HepG2 (cell line): ENCODE measurements around the gene AJM1. TPM values are rescaled to one million over a fixed set of nuclear protein-coding genes. Genes with fewer than 3 reads are reported as not detected.

ENCODE experiments used
- BRD4 ChIP-seq: sonication (generic); formaldehyde crosslinking; IDR thresholded peaks from 2 replicates; pipeline ENCODE4 v1.4.0; 2020; ENCODE audit warnings: missing genetic modification reagents
- KDM4B ChIP-seq: sonication (generic); formaldehyde crosslinking; IDR thresholded peaks from 2 replicates; pipeline ENCODE4 v1.4.0; 2020; ENCODE audit warnings: missing genetic modification reagents
- MAF1 ChIP-seq: sonication (generic); formaldehyde crosslinking; IDR thresholded peaks from 2 replicates; pipeline ENCODE4 v1.5.0; 2020; ENCODE audit warnings: missing genetic modification reagents, borderline replicate concordance
- NAIF1 ChIP-seq: sonication (generic); formaldehyde crosslinking; IDR thresholded peaks from 2 replicates; pipeline ENCODE4 v1.5.0; 2020; ENCODE audit warnings: mild to moderate bottlenecking, missing genetic modification reagents, borderline replicate concordance
- NFE2 ChIP-seq: sonication (generic); formaldehyde crosslinking; IDR thresholded peaks from 2 replicates; pipeline ENCODE4 v1.4.0; 2020; ENCODE audit warnings: missing genetic modification reagents
- NR1H2 ChIP-seq: sonication (generic); formaldehyde crosslinking; IDR thresholded peaks from 2 replicates; pipeline ENCODE4 v1.8.1; 2022; ENCODE audit warnings: low read depth, missing genetic modification reagents, borderline replicate concordance
- PITX1 ChIP-seq: sonication (generic); formaldehyde crosslinking; IDR thresholded peaks from 2 replicates; pipeline ENCODE4 v1.5.1; 2020; ENCODE audit warnings: mild to moderate bottlenecking, missing genetic modification reagents
- RBM39 ChIP-seq: fragments of 200-400 bp; formaldehyde crosslinking; IDR thresholded peaks from one replicate; pipeline ENCODE4 v1.6.1; 2018; ENCODE audit warnings: antibody characterized with exemption, mild to moderate bottlenecking, low read depth, low read length; ENCODE audit not compliant: poor library complexity, severe bottlenecking
- RORA ChIP-seq: sonication (generic); formaldehyde crosslinking; IDR thresholded peaks from 2 replicates; pipeline ENCODE4 v1.5.0; 2020; ENCODE audit warnings: mild to moderate bottlenecking, missing genetic modification reagents, moderate library complexity
- SAP130 ChIP-seq: IDR thresholded peaks from 2 replicates; pipeline ENCODE4 v1.6.1; 2016; ENCODE audit warnings: low read depth
- SIX4 ChIP-seq: sonication (generic); formaldehyde crosslinking; IDR thresholded peaks from 2 replicates; pipeline ENCODE4 v1.4.0; 2020; ENCODE audit warnings: missing genetic modification reagents
- STAG1 ChIP-seq: sonication (generic); formaldehyde crosslinking; IDR thresholded peaks from 2 replicates; pipeline ENCODE4 v1.4.0; 2020; ENCODE audit warnings: missing genetic modification reagents
- ZNF292 ChIP-seq: sonication (generic); formaldehyde crosslinking; IDR thresholded peaks from 2 replicates; pipeline ENCODE4 v1.8.1; 2022; ENCODE audit warnings: mild to moderate bottlenecking, low read depth, missing genetic modification reagents, borderline replicate concordance
- ZNF350 ChIP-seq: sonication (generic); formaldehyde crosslinking; IDR thresholded peaks from 2 replicates; pipeline ENCODE4 v1.4.0; 2020; ENCODE audit warnings: mild to moderate bottlenecking, low read depth, missing genetic modification reagents, borderline replicate concordance
- ZNF652 ChIP-seq: IDR thresholded peaks from 2 replicates; pipeline ENCODE4 v1.6.1; 2016; ENCODE audit warnings: low read depth, borderline replicate concordance
- ZNF883 ChIP-seq: sonication (generic); formaldehyde crosslinking; IDR thresholded peaks from 2 replicates; pipeline ENCODE4 v1.5.1; 2020; ENCODE audit warnings: mild to moderate bottlenecking, missing genetic modification reagents; ENCODE audit errors: not compliant biosample characterization
- ZSCAN29 ChIP-seq: sonication (generic); formaldehyde crosslinking; conservative IDR thresholded peaks from 2 replicates; pipeline ENCODE4 v1.4.0; 2020; ENCODE audit warnings: mild to moderate bottlenecking, missing genetic modification reagents
- polyA plus RNA-seq, 8 experiments: library from polyadenylated mRNA; depleted of rRNA in 3 of 8; stranded (reverse) in 7 of 8; unstranded in 1 of 8; fragments of >200 nt; fragmentation: Illumina TruSeq in 4 of 8; extraction: Trizol in 4 of 8; gene quantifications; 2 replicates each; pipeline versions ENCODE4 v1.2.1 to v1.2.3, GENCODE V29; 2011 to 2016; ENCODE audit warnings: low read depth in 4 of 8, missing spikeins in 1 of 8, mixed read lengths in 1 of 8; ENCODE audit not compliant: insufficient read depth in 1 of 8
- total RNA-seq, 5 experiments: library from RNA; depleted of rRNA; stranded (reverse); fragments of >200 nt; fragmentation: Illumina TruSeq; extraction: Trizol; gene quantifications; 2 replicates each; pipeline ENCODE4 v1.2.3, GENCODE V29; 2016; ENCODE audit warnings: low read depth in 1 of 5
- TF ChIP-seq, protein P1 (sequence below): sonication (generic); formaldehyde crosslinking; IDR thresholded peaks from 2 replicates; pipeline ENCODE4 v1.4.0; 2020; ENCODE audit warnings: missing genetic modification reagents
- TF ChIP-seq, protein P2 (sequence below): sonication (generic); formaldehyde crosslinking; IDR thresholded peaks from 2 replicates; pipeline ENCODE4 v1.4.0; 2020; ENCODE audit warnings: missing genetic modification reagents
- TF ChIP-seq, protein P3 (sequence below): sonication (generic); formaldehyde crosslinking; IDR thresholded peaks from 2 replicates; pipeline ENCODE4 v1.5.1; 2020; ENCODE audit warnings: missing genetic modification reagents, mild to moderate bottlenecking, borderline replicate concordance
- TF ChIP-seq, protein P4 (sequence below), 2 experiments: fragments of 450-650 bp in 1 of 2; sonication (generic) in 1 of 2; formaldehyde crosslinking; IDR thresholded peaks; 2 replicates each; pipeline versions ENCODE4 v1.5.0 to v1.8.0; 2020 to 2022; ENCODE audit warnings: mild to moderate bottlenecking in 1 of 2, missing genetic modification reagents in 1 of 2

Gene AJM1
- total and polyA plus RNA-seq, 2 of the 13 experiments (the other 11 are each of a cell fraction or from before 2014, with no cell fraction given): 1.1 to 1.2 TPM

DNA sequence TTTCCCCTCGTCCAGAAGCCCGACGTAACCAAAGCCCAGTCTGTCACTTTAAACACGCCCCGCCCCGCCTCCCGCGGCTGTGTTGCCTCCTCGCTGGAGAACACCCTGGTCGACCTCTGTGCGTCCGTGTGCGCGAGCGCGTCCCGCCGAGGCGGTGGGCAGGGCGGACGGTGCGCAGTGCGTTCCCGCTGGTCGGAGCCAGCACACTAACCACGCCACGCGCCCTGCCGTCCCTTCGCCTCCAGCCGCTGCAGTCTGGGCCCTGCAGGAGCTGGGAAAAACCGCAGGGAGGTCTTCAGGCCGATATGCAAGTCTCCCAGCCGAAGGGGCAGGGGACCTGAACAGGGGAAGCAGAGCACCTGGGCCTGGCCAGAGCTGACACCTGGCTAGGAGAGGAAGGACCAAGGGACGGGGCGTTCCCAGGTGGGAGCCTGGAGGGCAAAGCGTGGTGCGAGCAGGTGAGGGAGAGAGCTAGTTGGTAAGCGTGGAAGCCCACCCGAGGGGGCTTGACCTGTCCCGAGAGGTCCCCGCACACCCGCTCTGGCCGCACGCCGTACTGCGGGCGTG lies 5.6 kb downstream of the AJM1 start (continued):
- TF ChIP-seq ZNF292 (CRISPR knock-in tag): no peak
- no peak for TF ChIP-seq SIX4 (CRISPR knock-in tag)
- TF ChIP-seq RBM39: no peak
- TF ChIP-seq, protein P1, sequence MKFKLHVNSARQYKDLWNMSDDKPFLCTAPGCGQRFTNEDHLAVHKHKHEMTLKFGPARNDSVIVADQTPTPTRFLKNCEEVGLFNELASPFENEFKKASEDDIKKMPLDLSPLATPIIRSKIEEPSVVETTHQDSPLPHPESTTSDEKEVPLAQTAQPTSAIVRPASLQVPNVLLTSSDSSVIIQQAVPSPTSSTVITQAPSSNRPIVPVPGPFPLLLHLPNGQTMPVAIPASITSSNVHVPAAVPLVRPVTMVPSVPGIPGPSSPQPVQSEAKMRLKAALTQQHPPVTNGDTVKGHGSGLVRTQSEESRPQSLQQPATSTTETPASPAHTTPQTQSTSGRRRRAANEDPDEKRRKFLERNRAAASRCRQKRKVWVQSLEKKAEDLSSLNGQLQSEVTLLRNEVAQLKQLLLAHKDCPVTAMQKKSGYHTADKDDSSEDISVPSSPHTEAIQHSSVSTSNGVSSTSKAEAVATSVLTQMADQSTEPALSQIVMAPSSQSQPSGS: peak; percentile 12; the same call in 1 of the 2 replicates
- peak; percentile 24; the same call in 1 of the 2 replicates for TF ChIP-seq MAF1 (CRISPR knock-in tag)
- TF ChIP-seq, protein P2, sequence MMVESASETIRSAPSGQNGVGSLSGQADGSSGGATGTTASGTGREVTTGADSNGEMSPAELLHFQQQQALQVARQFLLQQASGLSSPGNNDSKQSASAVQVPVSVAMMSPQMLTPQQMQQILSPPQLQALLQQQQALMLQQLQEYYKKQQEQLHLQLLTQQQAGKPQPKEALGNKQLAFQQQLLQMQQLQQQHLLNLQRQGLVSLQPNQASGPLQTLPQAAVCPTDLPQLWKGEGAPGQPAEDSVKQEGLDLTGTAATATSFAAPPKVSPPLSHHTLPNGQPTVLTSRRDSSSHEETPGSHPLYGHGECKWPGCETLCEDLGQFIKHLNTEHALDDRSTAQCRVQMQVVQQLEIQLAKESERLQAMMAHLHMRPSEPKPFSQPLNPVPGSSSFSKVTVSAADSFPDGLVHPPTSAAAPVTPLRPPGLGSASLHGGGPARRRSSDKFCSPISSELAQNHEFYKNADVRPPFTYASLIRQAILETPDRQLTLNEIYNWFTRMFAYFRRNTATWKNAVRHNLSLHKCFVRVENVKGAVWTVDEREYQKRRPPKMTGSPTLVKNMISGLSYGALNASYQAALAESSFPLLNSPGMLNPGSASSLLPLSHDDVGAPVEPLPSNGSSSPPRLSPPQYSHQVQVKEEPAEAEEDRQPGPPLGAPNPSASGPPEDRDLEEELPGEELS: peak; percentile 43; the same call in 1 of the 2 replicates
- no peak for TF ChIP-seq ZNF652 (CRISPR knock-in tag)
- peak; percentile 69; the same call in 1 of the 2 replicates for TF ChIP-seq NR1H2
- TF ChIP-seq RORA (CRISPR knock-in tag): no peak
- no peak; the same call in 1 of the 2 replicates for TF ChIP-seq BRD4 (CRISPR knock-in tag)
- no peak for TF ChIP-seq ZNF883 (CRISPR knock-in tag)
- TF ChIP-seq SAP130 (CRISPR knock-in tag): peak; percentile 68
- TF ChIP-seq, protein P3, sequence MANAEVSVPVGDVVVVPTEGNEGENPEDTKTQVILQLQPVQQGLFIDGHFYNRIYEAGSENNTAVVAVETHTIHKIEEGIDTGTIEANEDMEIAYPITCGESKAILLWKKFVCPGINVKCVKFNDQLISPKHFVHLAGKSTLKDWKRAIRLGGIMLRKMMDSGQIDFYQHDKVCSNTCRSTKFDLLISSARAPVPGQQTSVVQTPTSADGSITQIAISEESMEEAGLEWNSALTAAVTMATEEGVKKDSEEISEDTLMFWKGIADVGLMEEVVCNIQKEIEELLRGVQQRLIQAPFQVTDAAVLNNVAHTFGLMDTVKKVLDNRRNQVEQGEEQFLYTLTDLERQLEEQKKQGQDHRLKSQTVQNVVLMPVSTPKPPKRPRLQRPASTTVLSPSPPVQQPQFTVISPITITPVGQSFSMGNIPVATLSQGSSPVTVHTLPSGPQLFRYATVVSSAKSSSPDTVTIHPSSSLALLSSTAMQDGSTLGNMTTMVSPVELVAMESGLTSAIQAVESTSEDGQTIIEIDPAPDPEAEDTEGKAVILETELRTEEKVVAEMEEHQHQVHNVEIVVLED (CRISPR knock-in tag): peak; percentile 75; the same call in 1 of the 2 replicates
- TF ChIP-seq KDM4B (CRISPR knock-in tag): no peak
- TF ChIP-seq STAG1 (CRISPR knock-in tag): no peak
- no peak for TF ChIP-seq NFE2 (CRISPR knock-in tag)
- TF ChIP-seq ZSCAN29 (CRISPR knock-in tag): 0 out of 2 replicates have a peak, but pooled peaks have one; percentile 40
- TF ChIP-seq PITX1: no peak
- TF ChIP-seq NAIF1 (CRISPR knock-in tag): no peak
- peak; percentile 92 for TF ChIP-seq ZNF350
- TF ChIP-seq, protein P4, sequence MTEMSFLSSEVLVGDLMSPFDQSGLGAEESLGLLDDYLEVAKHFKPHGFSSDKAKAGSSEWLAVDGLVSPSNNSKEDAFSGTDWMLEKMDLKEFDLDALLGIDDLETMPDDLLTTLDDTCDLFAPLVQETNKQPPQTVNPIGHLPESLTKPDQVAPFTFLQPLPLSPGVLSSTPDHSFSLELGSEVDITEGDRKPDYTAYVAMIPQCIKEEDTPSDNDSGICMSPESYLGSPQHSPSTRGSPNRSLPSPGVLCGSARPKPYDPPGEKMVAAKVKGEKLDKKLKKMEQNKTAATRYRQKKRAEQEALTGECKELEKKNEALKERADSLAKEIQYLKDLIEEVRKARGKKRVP (CRISPR knock-in tag; IDR thresholded peaks at IDR 0.05): no peak
